Measurements from ENCODE around the gene RAP1GAP. TPM values are rescaled to one million over a fixed set of nuclear protein-coding genes. Genes with fewer than 3 reads are reported as not detected.
A peak's percentile ranks its signal among the peaks of the same experiment; 100 is the strongest.

RAP1GAP gene
- total and polyA plus RNA-seq, 9 of the 15 experiments (the other 6 are each of a cell fraction or from before 2014, with no cell fraction given): 0.29 to 30.2 (median 19.2) TPM

DNA sequence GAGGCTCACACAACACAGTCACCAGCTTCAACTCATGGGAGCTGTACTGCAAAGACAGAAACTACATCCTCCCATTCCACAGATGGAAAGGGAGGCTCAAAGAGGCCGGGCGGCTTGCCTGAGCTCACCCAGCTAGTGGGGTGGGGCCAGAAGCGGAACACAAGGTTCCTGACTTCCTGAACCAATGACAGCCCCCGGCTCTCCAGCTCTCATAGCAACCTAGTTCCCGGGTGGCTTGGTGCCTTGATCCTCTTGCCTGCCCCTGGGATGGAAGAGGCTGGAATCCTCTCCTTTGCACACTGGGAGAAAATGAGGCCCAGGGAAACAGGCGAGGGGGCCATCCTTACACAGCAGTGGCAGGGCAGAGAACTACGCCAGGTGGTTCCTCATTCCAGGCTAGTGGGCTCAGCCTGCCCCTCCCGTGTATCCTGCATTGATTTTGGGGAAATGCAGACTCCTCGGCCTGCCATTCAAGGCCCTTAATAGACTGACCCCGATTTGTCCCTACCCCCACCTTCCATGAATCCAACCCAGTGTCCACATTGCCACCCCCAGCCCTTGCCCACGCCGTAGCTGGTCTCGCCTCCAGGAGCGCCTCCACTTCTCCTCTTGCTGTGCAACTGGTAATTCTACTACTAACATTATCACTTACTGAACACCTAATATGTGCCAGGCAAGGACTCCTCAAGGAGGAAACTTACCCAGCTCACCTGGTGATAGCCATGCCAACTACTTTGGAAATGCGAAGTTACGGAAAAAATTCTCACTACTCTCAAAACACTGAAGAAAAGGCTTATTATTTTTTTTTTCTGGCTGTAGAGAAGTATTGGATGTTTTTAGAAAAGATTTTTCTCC lies 5.0 kb downstream of the RAP1GAP start:
- no peak overlapping the region for H2AFZ ChIP-seq (ENCODE audit: low read depth, low read length)

More for the DNA sequence above, 5.0 kb downstream of the RAP1GAP start:
- WGBS (ENCODE audit: insufficient coverage, low coverage, missing lambda C conversion rate): 66% methylated on average over 16 of the region's 16 CpGs
- peak overlapping the region in 1 of 2 experiments; percentile 9; a peak in 1 of 4 replicates for H3K9ac ChIP-seq (ENCODE audit: insufficient read depth in 1 of 2, low read depth in 2 of 2, low read length in 2 of 2)
- H3K9me3 ChIP-seq (replicated peaks; ENCODE audit: control insufficient read depth, insufficient read depth, low read depth, low read length): no peaks in the 10 kb centered on the region
- H3K27ac ChIP-seq (ENCODE audit: extremely low read depth, low read depth, low read length): no peak overlapping the region
- ChIA-PET CTCF (ENCODE audit: low intra/inter-chr PET ratio) (no interaction called here), POLR2A (interaction anchor here (0.5 to 1.5 kb wide), 6 partner anchors 9 to 361 kb away, joined by 3 to 5 read pairs (median 4); no protein-coding TSS in a partner anchor)
- BruUV-seq (replicated peaks): no TSS peak
- H3K9me1 ChIP-seq (ENCODE audit: control insufficient read depth, insufficient read depth, low read length): no peaks in the 10 kb centered on the region
- peaks cover 12% of the 10 kb centered on the region for H3K79me2 ChIP-seq (ENCODE audit: control insufficient read depth, insufficient read depth, low read length)
- no peak overlapping the region for H3K4me2 ChIP-seq (ENCODE audit: insufficient read depth, low read length)
- peaks cover 13 to 42% of the 10 kb centered on the region in 2 experiments; a peak in 4 of 5 replicates for H3K4me1 ChIP-seq (replicated peaks in 1 of 2; ENCODE audit: control insufficient read depth in 2 of 2, insufficient read depth in 2 of 2, low read length in 2 of 2)
- in situ Hi-C loops (cut with MboI): loop anchor here (25.0 kb wide), 1 partner anchor 152 kb away; the partner anchor contains the start of gene ALPL
- H3K4me3 ChIP-seq: no peak overlapping the region
- FAIRE-seq (peak; percentile 44), DNase-seq (ENCODE audit: extremely low read depth in 1 of 4, low spot score in 3 of 4) (peak in 3 of 4 experiments; percentile 40 to 53 (median 49)), ATAC-seq (peak; percentile 1; the same call in 1 of the 3 replicates)
- peaks cover 8% of the 10 kb centered on the region; the same call in 1 of the 3 replicates for H3K36me3 ChIP-seq (ENCODE audit: control insufficient read depth, insufficient read depth, low read length)
- intact Hi-C loops (cut with micrococcal nuclease): no loop called here
- H4K20me1 ChIP-seq (replicated peaks; ENCODE audit: control insufficient read depth, insufficient read depth, low read length): peaks cover 20% of the 10 kb centered on the region
- TF ChIP-seq SNRNP70 (optimal IDR thresholded peaks at IDR 0.05; ENCODE audit: low read depth, low read length): no peak
- no peak for TF ChIP-seq SMARCE1 (IDR thresholded peaks at IDR 0.05)
- no peak for TF ChIP-seq ZNF324 (CRISPR knock-in tag; IDR thresholded peaks at IDR 0.05)
- no peak for TF ChIP-seq ZNF79 (CRISPR knock-in tag; IDR thresholded peaks at IDR 0.05; ENCODE audit: low read depth)
- TF ChIP-seq, protein P1, sequence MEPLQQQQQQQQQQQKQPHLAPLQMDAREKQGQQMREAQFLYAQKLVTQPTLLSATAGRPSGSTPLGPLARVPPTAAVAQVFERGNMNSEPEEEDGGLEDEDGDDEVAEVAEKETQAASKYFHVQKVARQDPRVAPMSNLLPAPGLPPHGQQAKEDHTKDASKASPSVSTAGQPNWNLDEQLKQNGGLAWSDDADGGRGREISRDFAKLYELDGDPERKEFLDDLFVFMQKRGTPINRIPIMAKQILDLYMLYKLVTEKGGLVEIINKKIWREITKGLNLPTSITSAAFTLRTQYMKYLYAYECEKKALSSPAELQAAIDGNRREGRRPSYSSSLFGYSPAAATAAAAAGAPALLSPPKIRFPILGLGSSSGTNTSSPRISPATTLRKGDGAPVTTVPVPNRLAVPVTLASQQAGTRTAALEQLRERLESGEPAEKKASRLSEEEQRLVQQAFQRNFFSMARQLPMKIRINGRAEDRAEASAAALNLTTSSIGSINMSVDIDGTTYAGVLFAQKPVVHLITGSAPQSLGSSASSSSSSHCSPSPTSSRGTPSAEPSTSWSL (CRISPR knock-in tag; IDR thresholded peaks at IDR 0.05; ENCODE audit: borderline replicate concordance): no peak
- TF ChIP-seq NFE2L1 (tag; IDR thresholded peaks at IDR 0.05; ENCODE audit: borderline replicate concordance, low read depth): no peak
- TF ChIP-seq ZNF232 (CRISPR knock-in tag; IDR thresholded peaks at IDR 0.05): no peak
- no peak for TF ChIP-seq STAT5B (CRISPR knock-in tag; IDR thresholded peaks at IDR 0.05)
- TF ChIP-seq, protein P2, sequence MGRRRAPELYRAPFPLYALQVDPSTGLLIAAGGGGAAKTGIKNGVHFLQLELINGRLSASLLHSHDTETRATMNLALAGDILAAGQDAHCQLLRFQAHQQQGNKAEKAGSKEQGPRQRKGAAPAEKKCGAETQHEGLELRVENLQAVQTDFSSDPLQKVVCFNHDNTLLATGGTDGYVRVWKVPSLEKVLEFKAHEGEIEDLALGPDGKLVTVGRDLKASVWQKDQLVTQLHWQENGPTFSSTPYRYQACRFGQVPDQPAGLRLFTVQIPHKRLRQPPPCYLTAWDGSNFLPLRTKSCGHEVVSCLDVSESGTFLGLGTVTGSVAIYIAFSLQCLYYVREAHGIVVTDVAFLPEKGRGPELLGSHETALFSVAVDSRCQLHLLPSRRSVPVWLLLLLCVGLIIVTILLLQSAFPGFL (CRISPR knock-in tag; IDR thresholded peaks at IDR 0.05): no peak
- H3K27me3 ChIP-seq (ENCODE audit: control insufficient read depth in 2 of 2, insufficient read depth in 2 of 2, low read length in 2 of 2): no peaks in the 10 kb centered on the region

Measured in K562 (cell line).